Keratinocyte (primary cell): Measurements from ENCODE around the gene GPC5. TPM values are rescaled to one million over a fixed set of nuclear protein-coding genes. Genes with fewer than 3 reads are reported as not detected.

Experiments
- DNase-seq: peaks from one replicate; pipeline ENCODE4 v3.0.0-alpha.2; 2011; ENCODE audit warnings: low read depth, missing footprints, low spot score
- FAIRE-seq: peaks from 2 replicates; lab custom pipeline; 2011; peaks lifted over from hg19 to GRCh38; lab: Jason Lieb, UNC
- H2AFZ ChIP-seq: 2 replicates; pipeline ENCODE4 v1.6.0; 2012; ENCODE audit warnings: low read length, control low read depth, inconsistent platforms; ENCODE audit not compliant: control insufficient read depth
- H3K27ac ChIP-seq: 2 replicates; pipeline ENCODE4 v1.5.1; 2011; ENCODE audit warnings: low read length; ENCODE audit not compliant: control insufficient read depth, insufficient read depth
- H3K27me3 ChIP-seq: 3 replicates; pipeline ENCODE4 v1.6.0; 2011; ENCODE audit warnings: low read length; ENCODE audit not compliant: control insufficient read depth, insufficient read depth; ENCODE audit errors: extremely low read depth
- H3K36me3 ChIP-seq, 2 experiments: 2 replicates in 1 of 2; 3 replicates in 1 of 2; pipeline ENCODE4 v1.5.1; 2011; ENCODE audit warnings: low read length in 2 of 2, mild to moderate bottlenecking in 1 of 2; ENCODE audit not compliant: control insufficient read depth in 2 of 2, insufficient read depth in 2 of 2; ENCODE audit errors: extremely low read depth in 1 of 2
- H3K4me1 ChIP-seq: 3 replicates; pipeline ENCODE4 v1.5.1; 2011; ENCODE audit warnings: low read length; ENCODE audit not compliant: control insufficient read depth, insufficient read depth; ENCODE audit errors: extremely low read depth
- H3K4me2 ChIP-seq: 3 replicates; pipeline ENCODE4 v1.6.0; 2011; ENCODE audit warnings: low read depth, low read length; ENCODE audit not compliant: control insufficient read depth, insufficient read depth; ENCODE audit errors: extremely low read depth
- H3K4me3 ChIP-seq, 3 experiments: fragments of 200-600 bp in 1 of 3; sonication (generic) in 1 of 3; 2 replicates in 2 of 3; 3 replicates in 1 of 3; pipeline ENCODE4 v1.5.1; 2011 to 2016; ENCODE audit warnings: low read length in 3 of 3, mild to moderate bottlenecking in 3 of 3, control low read depth in 2 of 3, inconsistent platforms in 1 of 3, low read depth in 1 of 3, mixed read lengths in 1 of 3, mixed run types in 1 of 3, moderate library complexity in 1 of 3; ENCODE audit not compliant: control insufficient read depth in 2 of 3, insufficient read depth in 2 of 3; ENCODE audit errors: extremely low read depth in 1 of 3
- H3K79me2 ChIP-seq: 2 replicates; pipeline ENCODE4 v1.6.0; 2012; ENCODE audit warnings: low read length; ENCODE audit not compliant: control insufficient read depth, insufficient read depth
- H3K9ac ChIP-seq: 3 replicates; pipeline ENCODE4 v1.6.0; 2011; ENCODE audit warnings: low read length; ENCODE audit not compliant: control insufficient read depth, insufficient read depth; ENCODE audit errors: extremely low read depth
- H3K9me1 ChIP-seq: 3 replicates; pipeline ENCODE4 v1.6.0; 2011; ENCODE audit warnings: low read length; ENCODE audit not compliant: control insufficient read depth, insufficient read depth; ENCODE audit errors: extremely low read depth
- H3K9me3 ChIP-seq: 2 replicates; pipeline ENCODE4 v1.5.1; 2012; ENCODE audit warnings: low read depth, low read length; ENCODE audit not compliant: control insufficient read depth
- H4K20me1 ChIP-seq: 3 replicates; pipeline ENCODE4 v1.6.0; 2011; ENCODE audit warnings: low read length; ENCODE audit not compliant: control insufficient read depth, insufficient read depth; ENCODE audit errors: extremely low read depth
- CTCF ChIP-seq, 3 experiments: IDR thresholded peaks in 1 of 3; conservative IDR thresholded peaks in 1 of 3; optimal IDR thresholded peaks in 1 of 3; 2 replicates in 2 of 3; 3 replicates in 1 of 3; pipeline versions ENCODE3 to v1.5.1; 2011; ENCODE audit warnings: low read length in 3 of 3, mild to moderate bottlenecking in 3 of 3, moderate library complexity in 2 of 3, control low read depth in 1 of 3, inconsistent platforms in 1 of 3; ENCODE audit not compliant: insufficient read depth in 2 of 3; ENCODE audit errors: extremely low read depth in 1 of 3
- EZH2 ChIP-seq: IDR thresholded peaks from one replicate; pipeline ENCODE4 v1.6.1; 2012; ENCODE audit warnings: inconsistent platforms, mild to moderate bottlenecking, low read length, moderate library complexity
- dilution Hi-C: fragments of 300-500 bp; cut with MboI; formaldehyde crosslinking; loops from one replicate; pipeline ENCODE4 v1.7.0; 2020; ENCODE audit warnings: low sequenced_read_pairs; ENCODE audit not compliant: extremely low pct_ligation_motif_present
- polyA plus RNA-seq, 5 experiments: library from polyadenylated mRNA; depleted of rRNA in 3 of 5; stranded (reverse) in 3 of 5; stranded (forward) in 1 of 5; unstranded in 1 of 5; fragments of >200 nt; gene quantifications; 1 replicate in 1 of 5; 2 replicates in 3 of 5; 3 replicates in 1 of 5; pipeline versions ENCODE4 v1.2.1 to v1.2.3, GENCODE V29; 2011 to 2012; ENCODE audit warnings: missing spikeins in 2 of 5, low read depth in 1 of 5, low replicate concordance in 1 of 5

Gene GPC5
- polyA plus RNA-seq, 1 donor (not counting 4 experiments of a cell fraction or from before 2014, with no cell fraction given): 0.10 TPM

DNA sequence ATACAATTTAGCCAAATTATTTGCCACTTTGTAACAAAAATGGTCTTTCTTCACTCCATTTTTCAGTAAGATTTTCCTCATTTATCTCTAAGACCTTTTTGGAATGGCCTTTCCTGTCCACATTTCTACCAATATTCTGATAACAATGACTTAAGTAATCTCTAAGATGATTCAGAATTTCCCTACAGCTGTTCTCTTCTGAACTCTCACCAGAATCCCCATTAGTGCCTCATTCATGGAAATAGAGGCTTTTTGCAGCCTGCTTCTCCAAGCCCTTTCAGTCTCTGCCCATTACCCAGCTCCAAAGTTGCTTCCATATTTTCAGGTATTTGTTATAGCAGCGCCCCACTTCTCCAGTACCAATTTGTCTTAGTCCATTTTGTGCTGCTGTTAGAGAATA is 867.0 kb downstream of the GPC5 start:
- Histone ChIP-seq H3K9me1 (no peaks in the 10 kb centered on the region), H3K4me1 (no peaks in the 10 kb centered on the region), H3K9me3 (no peaks in the 10 kb centered on the region), H3K4me3 (no peak overlapping the region), H3K27me3 (no peaks in the 10 kb centered on the region), H3K4me2 (no peak overlapping the region), H3K79me2 (no peaks in the 10 kb centered on the region), H3K36me3 (no peaks in the 10 kb centered on the region), H2AFZ (no peak overlapping the region), H3K27ac (no peak overlapping the region), H3K9ac (no peak overlapping the region), H4K20me1 (no peaks in the 10 kb centered on the region)
- no peak for FAIRE-seq
- dilution Hi-C loops: no loop called here
- TF ChIP-seq CTCF (optimal IDR thresholded peaks at IDR 0.05 in 1 of 3, IDR thresholded peaks at IDR 0.05 in 1 of 3, conservative IDR thresholded peaks at IDR 0.05 in 1 of 3; ENCODE audit: extremely low read depth in 1 of 3, insufficient read depth in 2 of 3, low read length in 3 of 3) (no peak), EZH2 (no peak)
- DNase-seq: no peak

DNA sequence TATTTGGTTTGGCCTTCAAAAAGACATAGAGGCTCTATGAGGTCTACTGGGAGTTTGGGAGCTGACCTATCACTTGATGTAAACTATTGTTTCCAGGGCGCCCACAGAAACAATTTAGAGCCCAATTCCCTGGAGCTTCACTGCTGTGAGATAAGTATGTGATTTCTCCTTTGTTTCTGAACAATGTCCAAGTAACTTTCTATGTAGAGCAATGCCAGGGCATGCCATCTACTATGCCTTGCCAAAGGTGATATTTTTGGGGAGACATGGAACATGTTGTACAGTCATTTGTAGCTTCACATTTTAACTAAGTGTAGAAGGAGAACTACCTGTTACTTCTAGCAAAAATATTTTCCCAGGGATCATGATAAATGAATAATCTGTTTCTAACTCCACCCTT is 872.6 kb downstream of the GPC5 start:
- H3K27ac ChIP-seq: no peak overlapping the region
- H3K4me2 ChIP-seq: no peak overlapping the region
- H3K9ac ChIP-seq: no peak overlapping the region
- dilution Hi-C loops: no loop called here
- H3K4me3 ChIP-seq: no peak overlapping the region
- no peaks in the 10 kb centered on the region for H3K9me1 ChIP-seq
- no peak for FAIRE-seq
- H3K36me3 ChIP-seq: no peaks in the 10 kb centered on the region
- H3K9me3 ChIP-seq: no peaks in the 10 kb centered on the region
- H3K4me1 ChIP-seq: no peaks in the 10 kb centered on the region
- H4K20me1 ChIP-seq: no peaks in the 10 kb centered on the region
- DNase-seq: no peak
- no peaks in the 10 kb centered on the region for H3K79me2 ChIP-seq
- no peaks in the 10 kb centered on the region for H3K27me3 ChIP-seq
- TF ChIP-seq EZH2: no peak
- no peak for TF ChIP-seq CTCF (optimal IDR thresholded peaks at IDR 0.05 in 1 of 3, IDR thresholded peaks at IDR 0.05 in 1 of 3, conservative IDR thresholded peaks at IDR 0.05 in 1 of 3; ENCODE audit: extremely low read depth in 1 of 3, insufficient read depth in 2 of 3, low read length in 3 of 3)
- no peak overlapping the region for H2AFZ ChIP-seq
